Measurements from ENCODE around the gene SPATA4. TPM values are rescaled to one million over a fixed set of nuclear protein-coding genes. Genes with fewer than 3 reads are reported as not detected.

SPATA4 gene
- total RNA-seq, 3 donors from 2014 or later (not counting 1 experiment from before 2014, with no cell fraction given) = not detected

DNA sequence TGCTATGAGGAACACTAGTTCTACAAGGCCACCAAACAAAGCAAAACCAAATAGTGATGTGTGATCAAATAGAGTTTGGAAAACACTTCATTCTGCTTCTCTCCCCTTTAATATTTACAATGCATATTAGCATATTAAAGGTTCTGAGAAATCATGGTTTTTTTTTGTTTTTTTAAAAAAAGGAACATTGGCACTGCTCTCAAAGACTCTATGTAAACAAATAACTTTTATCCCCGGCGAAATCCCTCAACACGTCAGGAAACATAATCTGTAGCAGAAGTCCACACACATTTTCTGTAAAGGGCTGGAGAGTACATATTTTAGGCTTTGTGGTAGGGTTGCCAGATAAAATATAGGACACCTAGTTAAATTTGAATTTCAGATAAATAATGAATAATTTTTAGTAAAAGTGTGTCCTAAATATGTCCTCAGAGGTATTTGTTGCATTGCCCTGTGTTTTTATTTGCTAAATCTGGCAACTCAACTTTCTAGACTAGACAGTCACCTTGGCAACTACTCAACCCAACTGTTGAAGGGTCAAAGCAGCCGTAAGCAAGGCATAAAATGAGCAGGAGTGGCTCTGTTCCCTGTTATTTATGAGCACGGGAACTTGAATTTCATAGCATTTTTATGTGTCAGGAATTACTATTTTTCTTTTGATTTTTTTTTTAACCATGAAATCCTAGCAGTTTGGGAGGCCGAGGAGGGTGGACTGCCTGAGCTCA lies 8.6 kb downstream of the SPATA4 start:
- peaks cover 33 to 42% of the 10 kb centered on the region in 2 donors for H3K27me3 Mint-ChIP-seq (ENCODE audit: low read depth in 2 of 2)
- H3K36me3 ChIP-seq (ENCODE audit: control insufficient read depth, insufficient read depth, low read length) = no peaks in the 10 kb centered on the region
- intact Hi-C loops (cut with micrococcal nuclease) = no loop called here

DNA sequence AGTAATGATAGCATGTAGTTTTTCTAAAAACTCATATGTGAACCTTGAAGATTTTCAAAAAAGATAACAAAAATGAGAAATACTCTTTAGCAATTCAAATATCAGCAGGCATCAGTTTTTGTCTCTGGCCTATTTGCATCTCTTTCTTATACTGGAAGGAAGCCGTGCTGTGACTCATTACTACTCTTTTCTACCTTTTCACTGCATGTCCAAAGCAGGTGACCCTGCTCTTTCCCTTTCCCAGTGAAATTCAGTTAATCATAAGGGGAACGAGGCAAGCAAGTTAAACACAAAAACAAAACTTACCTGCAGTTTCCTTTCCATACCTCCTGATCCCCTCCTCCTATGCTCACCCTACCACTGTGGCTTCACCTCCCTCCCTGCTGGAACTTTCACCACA lies 9.3 kb downstream of the SPATA4 start:
- no peak overlapping the region for H3K27ac ChIP-seq (ENCODE audit: low read length)
- H3K9me3 ChIP-seq (ENCODE audit: control insufficient read depth, insufficient read depth, low read length) = no peaks in the 10 kb centered on the region
- H3K4me3 Mint-ChIP-seq = no peak overlapping the region
- no peaks in the 10 kb centered on the region for H3K9me3 Mint-ChIP-seq
- H3K4me3 ChIP-seq (ENCODE audit: low read length) = no peak overlapping the region
- ATAC-seq (no peak), DNase-seq (no peak)
- WGBS (ENCODE audit: insufficient coverage) = 68% methylated on average over 2 of the region's 2 CpGs
- H3K27ac Mint-ChIP-seq = no peak overlapping the region
- H3K27me3 ChIP-seq (ENCODE audit: control insufficient read depth, insufficient read depth, low read length) = peaks cover 7% of the 10 kb centered on the region
- H3K36me3 Mint-ChIP-seq = no peaks in the 10 kb centered on the region
- H3K4me1 ChIP-seq (ENCODE audit: control insufficient read depth, insufficient read depth, low read length) = no peaks in the 10 kb centered on the region
- H3K27me3 Mint-ChIP-seq (ENCODE audit: low read depth in 2 of 2) = peaks cover 27 to 35% of the 10 kb centered on the region in 2 donors
- intact Hi-C loops (cut with micrococcal nuclease) = no loop called here
- no peaks in the 10 kb centered on the region for H3K36me3 ChIP-seq (ENCODE audit: control insufficient read depth, insufficient read depth, low read length)
- no peaks in the 10 kb centered on the region for H3K4me1 Mint-ChIP-seq
- TF ChIP-seq, protein P1, sequence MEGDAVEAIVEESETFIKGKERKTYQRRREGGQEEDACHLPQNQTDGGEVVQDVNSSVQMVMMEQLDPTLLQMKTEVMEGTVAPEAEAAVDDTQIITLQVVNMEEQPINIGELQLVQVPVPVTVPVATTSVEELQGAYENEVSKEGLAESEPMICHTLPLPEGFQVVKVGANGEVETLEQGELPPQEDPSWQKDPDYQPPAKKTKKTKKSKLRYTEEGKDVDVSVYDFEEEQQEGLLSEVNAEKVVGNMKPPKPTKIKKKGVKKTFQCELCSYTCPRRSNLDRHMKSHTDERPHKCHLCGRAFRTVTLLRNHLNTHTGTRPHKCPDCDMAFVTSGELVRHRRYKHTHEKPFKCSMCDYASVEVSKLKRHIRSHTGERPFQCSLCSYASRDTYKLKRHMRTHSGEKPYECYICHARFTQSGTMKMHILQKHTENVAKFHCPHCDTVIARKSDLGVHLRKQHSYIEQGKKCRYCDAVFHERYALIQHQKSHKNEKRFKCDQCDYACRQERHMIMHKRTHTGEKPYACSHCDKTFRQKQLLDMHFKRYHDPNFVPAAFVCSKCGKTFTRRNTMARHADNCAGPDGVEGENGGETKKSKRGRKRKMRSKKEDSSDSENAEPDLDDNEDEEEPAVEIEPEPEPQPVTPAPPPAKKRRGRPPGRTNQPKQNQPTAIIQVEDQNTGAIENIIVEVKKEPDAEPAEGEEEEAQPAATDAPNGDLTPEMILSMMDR (IDR thresholded peaks at IDR 0.05) = no peak

More for the DNA sequence above, 8.6 kb downstream of the SPATA4 start:
- Histone ChIP-seq H3K27ac (ENCODE audit: low read length) (no peak overlapping the region), H3K9me3 (ENCODE audit: control insufficient read depth, insufficient read depth, low read length) (no peaks in the 10 kb centered on the region), H3K4me1 (ENCODE audit: control insufficient read depth, insufficient read depth, low read length) (no peaks in the 10 kb centered on the region), H3K4me3 (ENCODE audit: low read length) (no peak overlapping the region), H3K27me3 (ENCODE audit: control insufficient read depth, insufficient read depth, low read length) (peaks cover 7% of the 10 kb centered on the region)
- no peak for DNase-seq
- Mint-ChIP-seq H3K36me3 (no peaks in the 10 kb centered on the region), H3K4me3 (no peak overlapping the region), H3K9me3 (no peaks in the 10 kb centered on the region), H3K4me1 (no peaks in the 10 kb centered on the region), H3K27ac (no peak overlapping the region)
- 84% methylated on average over 3 of the region's 6 CpGs for WGBS (ENCODE audit: insufficient coverage)
- TF ChIP-seq, protein P1 (IDR thresholded peaks at IDR 0.05) = no peak
- no peak for ATAC-seq

DNA sequence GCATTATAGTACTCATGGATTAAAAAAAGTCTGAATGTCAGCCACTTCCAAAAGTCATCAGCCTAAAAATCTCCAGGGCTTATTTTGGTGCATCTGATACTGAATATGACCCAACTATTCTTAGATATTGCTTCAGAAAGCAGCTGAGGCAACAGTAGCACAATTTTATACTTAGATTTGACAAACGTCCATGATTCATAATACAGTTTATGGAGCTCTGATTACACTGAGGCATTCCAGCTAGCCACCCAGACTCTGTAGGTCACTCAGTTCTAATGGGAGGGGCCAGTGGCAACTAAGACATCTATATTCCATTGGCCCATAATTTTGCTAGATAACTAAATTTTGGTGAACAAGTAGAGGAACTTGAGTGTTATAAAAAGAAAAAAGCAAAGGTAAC lies 10.3 kb downstream of the SPATA4 start:
- Histone ChIP-seq H3K9me3 (ENCODE audit: control insufficient read depth, insufficient read depth, low read length) (no peaks in the 10 kb centered on the region), H3K4me1 (ENCODE audit: control insufficient read depth, insufficient read depth, low read length) (no peaks in the 10 kb centered on the region), H3K36me3 (ENCODE audit: control insufficient read depth, insufficient read depth, low read length) (no peaks in the 10 kb centered on the region), H3K27me3 (ENCODE audit: control insufficient read depth, insufficient read depth, low read length) (peaks cover 7% of the 10 kb centered on the region), H3K4me3 (ENCODE audit: low read length) (no peak overlapping the region), H3K27ac (ENCODE audit: low read length) (no peak overlapping the region)
- Mint-ChIP-seq H3K27me3 (ENCODE audit: low read depth in 2 of 2) (peaks cover 26 to 35% of the 10 kb centered on the region in 2 donors), H3K4me3 (no peak overlapping the region), H3K4me1 (no peaks in the 10 kb centered on the region), H3K36me3 (no peaks in the 10 kb centered on the region), H3K27ac (no peak overlapping the region), H3K9me3 (no peaks in the 10 kb centered on the region)
- DNase-seq (no peak), ATAC-seq (no peak)
- intact Hi-C loops (cut with micrococcal nuclease) = no loop called here
- TF ChIP-seq, protein P1 (IDR thresholded peaks at IDR 0.05) = no peak
- WGBS (ENCODE audit: insufficient coverage) = 78% methylated on average over 1 of the region's 1 CpG

DNA sequence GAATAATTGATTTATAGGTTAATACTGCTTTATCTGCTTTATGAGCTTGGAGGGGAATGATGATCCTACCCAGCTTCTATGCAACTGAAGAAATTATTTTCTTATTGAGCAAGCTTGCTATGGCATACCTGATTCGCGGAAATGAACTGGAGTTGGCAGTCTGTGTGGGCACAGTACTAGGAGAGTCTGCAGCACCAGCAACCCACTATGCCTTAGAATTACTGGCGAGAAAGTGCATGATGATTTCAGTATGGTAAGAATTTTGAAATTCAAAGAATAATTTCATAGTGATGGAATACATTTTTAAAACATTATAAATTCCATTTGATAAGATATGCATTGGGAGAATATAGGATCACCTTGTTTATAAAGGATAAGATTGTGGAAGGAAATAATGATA lies 32.3 kb downstream of the SPATA4 start:
- ATAC-seq = no peak
- H3K4me3 Mint-ChIP-seq = no peak overlapping the region
- no peaks in the 10 kb centered on the region for H3K27me3 ChIP-seq (ENCODE audit: control insufficient read depth, insufficient read depth, low read length)
- no peaks in the 10 kb centered on the region for H3K4me1 ChIP-seq (ENCODE audit: control insufficient read depth, insufficient read depth, low read length)
- H3K27ac ChIP-seq (ENCODE audit: low read length) = no peak overlapping the region
- H3K27ac Mint-ChIP-seq = no peak overlapping the region
- no peaks in the 10 kb centered on the region for H3K36me3 ChIP-seq (ENCODE audit: control insufficient read depth, insufficient read depth, low read length)
- H3K4me1 Mint-ChIP-seq = no peaks in the 10 kb centered on the region
- TF ChIP-seq, protein P1 (IDR thresholded peaks at IDR 0.05) = no peak
- H3K9me3 ChIP-seq (ENCODE audit: control insufficient read depth, insufficient read depth, low read length) = no peaks in the 10 kb centered on the region
- H3K9me3 Mint-ChIP-seq = no peaks in the 10 kb centered on the region
- 100% methylated on average over 2 of the region's 3 CpGs for WGBS (ENCODE audit: insufficient coverage)
- H3K27me3 Mint-ChIP-seq (ENCODE audit: low read depth in 2 of 2) = no peaks in the 10 kb centered on the region
- intact Hi-C loops (cut with micrococcal nuclease) = no loop called here
- no peak for DNase-seq
- no peak overlapping the region for H3K4me3 ChIP-seq (ENCODE audit: low read length)
- H3K36me3 Mint-ChIP-seq = no peaks in the 10 kb centered on the region

Measured in natural killer cell (primary cell).